ENCODE measurements around the gene TARBP2. TPM values are rescaled to one million over a fixed set of nuclear protein-coding genes. Genes with fewer than 3 reads are reported as not detected.

The TARBP2 gene
- total RNA-seq, 1 donor from 2014 or later = 32.9 TPM

- intact Hi-C loops (cut with DNase I) = no loop called here
- Histone ChIP-seq H3K27me3 (no peaks in the 10 kb centered on the region), H3K4me1 (no peaks in the 10 kb centered on the region), H3K36me3 (peaks cover 99 to 100% of the 10 kb centered on the region in 2 donors), H3K9me3 (no peaks in the 10 kb centered on the region), H3K27ac (no peak overlapping the region), H3K4me3 (no peak overlapping the region)
- no peak for DNase-seq (ENCODE audit: low spot score in 2 of 2)
- TF ChIP-seq, protein P1, sequence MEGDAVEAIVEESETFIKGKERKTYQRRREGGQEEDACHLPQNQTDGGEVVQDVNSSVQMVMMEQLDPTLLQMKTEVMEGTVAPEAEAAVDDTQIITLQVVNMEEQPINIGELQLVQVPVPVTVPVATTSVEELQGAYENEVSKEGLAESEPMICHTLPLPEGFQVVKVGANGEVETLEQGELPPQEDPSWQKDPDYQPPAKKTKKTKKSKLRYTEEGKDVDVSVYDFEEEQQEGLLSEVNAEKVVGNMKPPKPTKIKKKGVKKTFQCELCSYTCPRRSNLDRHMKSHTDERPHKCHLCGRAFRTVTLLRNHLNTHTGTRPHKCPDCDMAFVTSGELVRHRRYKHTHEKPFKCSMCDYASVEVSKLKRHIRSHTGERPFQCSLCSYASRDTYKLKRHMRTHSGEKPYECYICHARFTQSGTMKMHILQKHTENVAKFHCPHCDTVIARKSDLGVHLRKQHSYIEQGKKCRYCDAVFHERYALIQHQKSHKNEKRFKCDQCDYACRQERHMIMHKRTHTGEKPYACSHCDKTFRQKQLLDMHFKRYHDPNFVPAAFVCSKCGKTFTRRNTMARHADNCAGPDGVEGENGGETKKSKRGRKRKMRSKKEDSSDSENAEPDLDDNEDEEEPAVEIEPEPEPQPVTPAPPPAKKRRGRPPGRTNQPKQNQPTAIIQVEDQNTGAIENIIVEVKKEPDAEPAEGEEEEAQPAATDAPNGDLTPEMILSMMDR (IDR thresholded peaks at IDR 0.05) = no peak
Measured at GRCh38 chr12:53467082-53467481, 34.0 kb upstream of the TARBP2 start.

DNA sequence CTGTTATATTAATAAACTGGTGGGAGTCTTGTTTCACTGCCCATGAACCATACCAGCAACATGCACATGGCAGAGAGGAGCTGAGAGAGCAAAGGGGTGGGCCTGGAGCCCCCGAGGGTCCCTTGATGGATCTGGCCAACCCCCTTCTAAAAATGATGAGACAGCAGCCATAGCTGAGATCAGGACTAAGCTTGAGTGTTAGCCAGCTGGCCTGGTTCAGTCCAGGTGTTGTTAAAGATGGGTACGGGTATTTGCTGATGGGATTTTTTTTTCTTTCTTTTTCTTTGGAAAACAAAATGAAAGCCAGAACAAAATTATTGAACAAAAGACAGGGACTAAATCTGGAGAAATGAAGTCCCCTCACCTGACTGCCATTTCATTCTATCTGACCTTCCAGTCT, 33.2 kb upstream of the TARBP2 start:
- TF ChIP-seq, protein P1 (IDR thresholded peaks at IDR 0.05) = no peak
- Histone ChIP-seq H3K4me3 (no peak overlapping the region), H3K27me3 (no peaks in the 10 kb centered on the region), H3K9me3 (no peaks in the 10 kb centered on the region), H3K27ac (no peak overlapping the region), H3K36me3 (peaks cover 94 to 100% of the 10 kb centered on the region in 2 donors), H3K4me1 (no peaks in the 10 kb centered on the region)
- no peak for DNase-seq (ENCODE audit: low spot score in 2 of 2)
- intact Hi-C loops (cut with DNase I) = no loop called here

DNA sequence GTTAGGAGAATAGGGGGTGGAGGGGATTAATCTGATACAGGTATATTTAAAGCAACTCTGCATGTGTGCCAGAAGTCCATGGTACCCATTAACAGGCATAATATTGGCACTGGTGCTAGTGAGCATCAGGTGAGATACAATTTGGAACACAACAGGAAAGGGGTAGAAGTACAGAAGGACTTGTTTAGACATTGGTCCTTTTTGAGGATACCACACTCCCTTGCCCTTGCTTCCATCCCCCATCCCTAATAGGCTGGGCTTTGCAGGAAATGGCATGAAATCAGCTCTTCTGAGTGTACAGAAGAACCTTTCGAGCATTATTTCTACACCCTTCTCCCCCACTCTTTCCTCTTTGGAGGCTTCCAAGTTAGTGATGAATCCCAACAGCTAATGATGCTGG, 32.8 kb upstream of the TARBP2 start:
- H3K36me3 ChIP-seq = peaks cover 94 to 100% of the 10 kb centered on the region in 2 donors
- H3K4me1 ChIP-seq = no peaks in the 10 kb centered on the region

DNA sequence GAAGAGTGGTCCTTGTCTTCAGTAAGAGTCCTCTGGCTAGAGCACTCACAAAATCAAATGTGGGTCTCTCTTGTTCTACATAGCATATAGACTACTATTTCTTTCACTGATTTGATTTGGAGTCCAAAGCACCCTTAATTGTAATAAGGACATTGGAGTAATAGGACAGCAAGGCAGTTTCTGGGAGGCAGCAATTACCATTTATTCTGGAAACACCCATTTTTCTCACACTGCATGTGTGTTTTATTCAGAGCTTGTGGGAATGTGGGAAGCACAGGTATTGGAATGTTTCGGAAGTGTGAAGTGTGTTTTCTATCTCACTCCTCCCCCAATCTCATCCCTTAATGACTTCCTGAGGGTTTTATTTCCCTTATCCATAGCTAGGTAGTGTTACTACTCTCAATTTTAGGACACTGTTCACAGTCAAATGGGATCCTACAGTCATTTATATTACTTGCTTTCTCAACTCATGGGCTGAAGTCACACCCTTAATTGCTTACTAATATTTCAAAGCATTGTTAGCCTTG, 29.0 kb upstream of the TARBP2 start:
- H3K27ac ChIP-seq = no peak overlapping the region
- TF ChIP-seq, protein P1 (IDR thresholded peaks at IDR 0.05) = no peak
- H3K4me3 ChIP-seq = no peak overlapping the region
- H3K27me3 ChIP-seq = no peaks in the 10 kb centered on the region
- no peak for DNase-seq (ENCODE audit: low spot score in 2 of 2)
- H3K4me1 ChIP-seq = no peaks in the 10 kb centered on the region
- no peaks in the 10 kb centered on the region for H3K9me3 ChIP-seq
- peaks cover 88 to 100% of the 10 kb centered on the region in 2 donors for H3K36me3 ChIP-seq
- intact Hi-C loops (cut with DNase I) = no loop called here

More for the DNA sequence above, 32.8 kb upstream of the TARBP2 start:
- H3K9me3 ChIP-seq = no peaks in the 10 kb centered on the region
- intact Hi-C loops (cut with DNase I) = no loop called here
- no peak overlapping the region for H3K27ac ChIP-seq
- DNase-seq (ENCODE audit: low spot score in 2 of 2) = no peak
- TF ChIP-seq, protein P1 (IDR thresholded peaks at IDR 0.05) = no peak
- no peak overlapping the region for H3K4me3 ChIP-seq
- no peaks in the 10 kb centered on the region for H3K27me3 ChIP-seq

GRCh38 chr12:53474077-53474476, 27.0 kb upstream of the TARBP2 start:
- DNase-seq (ENCODE audit: low spot score in 2 of 2) = no peak
- no peak overlapping the region for H3K27ac ChIP-seq
- no peaks in the 10 kb centered on the region for H3K27me3 ChIP-seq
- TF ChIP-seq, protein P1 (IDR thresholded peaks at IDR 0.05) = no peak
- no peaks in the 10 kb centered on the region for H3K4me1 ChIP-seq
- no peaks in the 10 kb centered on the region for H3K9me3 ChIP-seq
- H3K4me3 ChIP-seq = no peak overlapping the region
- intact Hi-C loops (cut with DNase I) = no loop called here
- H3K36me3 ChIP-seq = peaks cover 82 to 94% of the 10 kb centered on the region in 2 donors

- Histone ChIP-seq H3K9me3 (no peaks in the 10 kb centered on the region), H3K36me3 (peaks cover 81 to 92% of the 10 kb centered on the region in 2 donors), H3K27ac (peak overlapping the region; percentile 14 to 40), H3K27me3 (no peaks in the 10 kb centered on the region), H3K4me3 (no peak overlapping the region), H3K4me1 (no peaks in the 10 kb centered on the region)
- intact Hi-C loops (cut with DNase I) = no loop called here
- no peak for DNase-seq (ENCODE audit: low spot score in 2 of 2)
- TF ChIP-seq, protein P1 (IDR thresholded peaks at IDR 0.05) = no peak
Measured at GRCh38 chr12:53474819-53475218, 26.3 kb upstream of the TARBP2 start.
